Nephron (organoid): ENCODE results near the gene CLCN1.

Experiments used
- H3K27ac Mint-ChIP-seq, 3 experiments: 2 replicates each; pipeline ENCODE4 v1.8.0; 2020; ENCODE audit warnings: mixed read lengths in 3 of 3, mild to moderate bottlenecking in 2 of 3, moderate library complexity in 1 of 3
- H3K27me3 Mint-ChIP-seq: 2 replicates; pipeline ENCODE4 v1.8.0; 2021; ENCODE audit warnings: low read depth, mild to moderate bottlenecking, moderate library complexity, mixed read lengths
- H3K36me3 Mint-ChIP-seq: 2 replicates; pipeline ENCODE4 v1.8.0; 2020; ENCODE audit warnings: low read depth, mixed read lengths
- H3K4me1 Mint-ChIP-seq: 2 replicates; pipeline ENCODE4 v1.8.0; 2020; ENCODE audit warnings: mixed read lengths
- H3K4me3 Mint-ChIP-seq, 3 experiments: 2 replicates each; pipeline ENCODE4 v1.8.0; 2020; ENCODE audit warnings: mild to moderate bottlenecking in 3 of 3, mixed read lengths in 3 of 3, moderate library complexity in 2 of 3
- H3K9me3 Mint-ChIP-seq: 2 replicates; pipeline ENCODE4 v1.8.0; 2020; ENCODE audit warnings: mixed read lengths
- CTCF ChIP-seq, 3 experiments: fragments of 200-600 bp; sonication (generic); IDR thresholded peaks; one replicate each; pipeline ENCODE4 v1.5.0; 2021; ENCODE audit warnings: antibody characterized with exemption in 3 of 3; ENCODE audit not compliant: unreplicated experiment in 3 of 3

Gene CLCN1

GRCh38 chr7:143362131-143363015 lies 46.5 kb downstream of the CLCN1 start, which contains the start of gene FAM131B:
FAM131B (minus strand) TSS chr7:143362713; CDS start chr7:143362603, 110 bp downstream.
- no peak for TF ChIP-seq CTCF (IDR thresholded peaks at IDR 0.05; ENCODE audit: unreplicated experiment in 3 of 3)
- H3K4me3 Mint-ChIP-seq, result peak within 1 kb of the TSS; percentile 82 to 86 (median 84)
- no peaks in the 10 kb centered on the region for H3K9me3 Mint-ChIP-seq
- peaks cover 82% of the 10 kb centered on the region for H3K27me3 Mint-ChIP-seq
- peaks cover 7% of the 10 kb centered on the region for H3K36me3 Mint-ChIP-seq
- H3K4me1 Mint-ChIP-seq, result peaks cover 5% of the 10 kb centered on the region
- H3K27ac Mint-ChIP-seq, result peak within 1 kb of the TSS in 1 of 3 experiments; percentile 1

GRCh38 chr7:143363016-143363937 lies 47.4 kb downstream of the CLCN1 start:
- Mint-ChIP-seq H3K36me3 (peaks cover 5% of the 10 kb centered on the region), H3K27me3 (peaks cover 75% of the 10 kb centered on the region), H3K9me3 (no peaks in the 10 kb centered on the region), H3K27ac (peak overlapping the region in 1 of 3 experiments; percentile 1), H3K4me3 (peak overlapping the region; percentile 68 to 82 (median 70)), H3K4me1 (peaks cover 5% of the 10 kb centered on the region)
- TF ChIP-seq CTCF (IDR thresholded peaks at IDR 0.05; ENCODE audit: unreplicated experiment in 3 of 3), result no peak

- Mint-ChIP-seq H3K4me1 (peaks cover 13% of the 10 kb centered on the region), H3K27me3 (peaks cover 35% of the 10 kb centered on the region), H3K27ac (peak overlapping the region in 1 of 3 experiments; percentile 76), H3K9me3 (no peaks in the 10 kb centered on the region), H3K4me3 (no peak overlapping the region), H3K36me3 (no peaks in the 10 kb centered on the region)
- no peak for TF ChIP-seq CTCF (IDR thresholded peaks at IDR 0.05; ENCODE audit: unreplicated experiment in 3 of 3)
Observed at GRCh38 chr7:143367972-143368371, 52.1 kb downstream of the CLCN1 start.

GRCh38 chr7:143368387-143368786 lies 52.5 kb downstream of the CLCN1 start:
- H3K9me3 Mint-ChIP-seq, result no peaks in the 10 kb centered on the region
- no peak overlapping the region for H3K4me3 Mint-ChIP-seq
- peak overlapping the region in 1 of 3 experiments; percentile 76 for H3K27ac Mint-ChIP-seq
- no peak for TF ChIP-seq CTCF (IDR thresholded peaks at IDR 0.05; ENCODE audit: unreplicated experiment in 3 of 3)
- H3K36me3 Mint-ChIP-seq, result no peaks in the 10 kb centered on the region
- H3K4me1 Mint-ChIP-seq, result peaks cover 13% of the 10 kb centered on the region
- H3K27me3 Mint-ChIP-seq, result peaks cover 31% of the 10 kb centered on the region

GRCh38 chr7:143369678-143370651 lies 54.1 kb downstream of the CLCN1 start:
- peaks cover 15% of the 10 kb centered on the region for H3K27me3 Mint-ChIP-seq
- TF ChIP-seq CTCF (IDR thresholded peaks at IDR 0.05; ENCODE audit: unreplicated experiment in 3 of 3), result no peak
- H3K4me3 Mint-ChIP-seq, result no peak overlapping the region
- H3K36me3 Mint-ChIP-seq, result no peaks in the 10 kb centered on the region
- peaks cover 13% of the 10 kb centered on the region for H3K4me1 Mint-ChIP-seq
- no peaks in the 10 kb centered on the region for H3K9me3 Mint-ChIP-seq
- peak overlapping the region in 2 of 3 experiments; percentile 12 to 93 for H3K27ac Mint-ChIP-seq
